PC-9 (cell line): ENCODE results near the gene WDR93.

ENCODE experiments used
- EZH2 ChIP-seq: fragments of 200-600 bp; sonication (generic); IDR thresholded peaks from 2 replicates; pipeline ENCODE4 v1.8.0; 2017; ENCODE audit warnings: antibody characterized with exemption, low read depth
- TF ChIP-seq, protein P1 (sequence below): fragments of 200-600 bp; sonication (generic); conservative IDR thresholded peaks from 2 replicates; pipeline ENCODE4 v1.6.1; 2017; ENCODE audit warnings: mixed run types, antibody characterized with exemption, mild to moderate bottlenecking, moderate library complexity

DNA sequence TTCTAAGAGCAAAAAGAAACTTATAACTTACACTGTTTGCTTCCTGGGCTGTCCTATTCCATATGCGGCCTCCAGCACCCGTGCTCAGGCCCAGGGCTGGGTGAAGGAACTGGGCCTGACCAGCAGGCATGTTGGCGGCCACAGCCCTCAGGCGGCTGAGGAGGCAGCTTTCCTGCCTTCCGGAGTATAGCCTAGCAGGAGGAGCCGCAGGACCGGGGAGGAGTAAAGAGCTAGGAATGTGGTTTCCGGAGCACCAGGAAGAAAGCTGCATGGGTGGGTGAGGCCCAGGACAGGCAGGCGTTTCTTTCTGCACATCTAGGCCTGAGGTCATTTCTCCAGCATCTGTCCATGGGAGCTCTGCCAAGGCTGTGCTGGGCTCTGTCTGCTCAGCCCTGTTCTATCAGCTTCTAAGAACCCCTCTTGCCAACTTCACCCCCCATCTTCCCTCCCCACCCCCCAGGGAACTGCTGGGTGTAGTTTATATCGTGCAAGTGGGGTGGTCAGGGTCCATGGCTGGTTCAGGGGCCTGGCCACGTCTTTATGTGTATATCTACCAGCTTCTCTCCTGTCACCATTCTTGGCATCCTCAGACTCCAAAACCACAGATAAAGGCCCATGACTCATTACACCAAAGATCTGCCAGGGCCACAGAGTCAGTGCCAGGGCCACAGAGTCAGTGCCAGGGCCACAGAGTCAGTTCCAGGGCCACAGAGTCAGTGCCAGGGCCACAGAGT is 27.6 kb upstream of the WDR93 start:
- TF ChIP-seq, protein P1, sequence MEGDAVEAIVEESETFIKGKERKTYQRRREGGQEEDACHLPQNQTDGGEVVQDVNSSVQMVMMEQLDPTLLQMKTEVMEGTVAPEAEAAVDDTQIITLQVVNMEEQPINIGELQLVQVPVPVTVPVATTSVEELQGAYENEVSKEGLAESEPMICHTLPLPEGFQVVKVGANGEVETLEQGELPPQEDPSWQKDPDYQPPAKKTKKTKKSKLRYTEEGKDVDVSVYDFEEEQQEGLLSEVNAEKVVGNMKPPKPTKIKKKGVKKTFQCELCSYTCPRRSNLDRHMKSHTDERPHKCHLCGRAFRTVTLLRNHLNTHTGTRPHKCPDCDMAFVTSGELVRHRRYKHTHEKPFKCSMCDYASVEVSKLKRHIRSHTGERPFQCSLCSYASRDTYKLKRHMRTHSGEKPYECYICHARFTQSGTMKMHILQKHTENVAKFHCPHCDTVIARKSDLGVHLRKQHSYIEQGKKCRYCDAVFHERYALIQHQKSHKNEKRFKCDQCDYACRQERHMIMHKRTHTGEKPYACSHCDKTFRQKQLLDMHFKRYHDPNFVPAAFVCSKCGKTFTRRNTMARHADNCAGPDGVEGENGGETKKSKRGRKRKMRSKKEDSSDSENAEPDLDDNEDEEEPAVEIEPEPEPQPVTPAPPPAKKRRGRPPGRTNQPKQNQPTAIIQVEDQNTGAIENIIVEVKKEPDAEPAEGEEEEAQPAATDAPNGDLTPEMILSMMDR = no peak
- no peak for TF ChIP-seq EZH2
